ENCODE measurements around the gene DCAF12L1. TPM values are rescaled to one million over a fixed set of nuclear protein-coding genes. Genes with fewer than 3 reads are reported as not detected.

Gene DCAF12L1
- total RNA-seq, 1 experiment from 2014 or later, result 1.9 TPM

GRCh38 chrX:126551725-126552312 is 795 bp downstream of the DCAF12L1 start:
- no peak; the same call in 1 of the 2 replicates for ATAC-seq
- H3K4me3 Mint-ChIP-seq, result peak overlapping the region; percentile 54
- no peaks in the 10 kb centered on the region for H3K9me3 Mint-ChIP-seq
- peaks cover 30% of the 10 kb centered on the region for H3K27me3 Mint-ChIP-seq (ENCODE audit: low read depth)
- POLR2A ChIA-PET, result no interaction called here
- no peaks in the 10 kb centered on the region for H3K36me3 Mint-ChIP-seq
- no peak for TF ChIP-seq IRF1 (CRISPR knock-in tag; IDR thresholded peaks at IDR 0.05)
- TF ChIP-seq FOXP4 (CRISPR knock-in tag; IDR thresholded peaks at IDR 0.05), result no peak
- TF ChIP-seq ARID4B (CRISPR knock-in tag; IDR thresholded peaks at IDR 0.05; ENCODE audit: borderline replicate concordance), result no peak
- no peak for TF ChIP-seq MYBL2 (CRISPR knock-in tag; IDR thresholded peaks at IDR 0.05)
- H3K27ac Mint-ChIP-seq, result no peak overlapping the region
- CTCF ChIA-PET, result no interaction called here
- peak; percentile 11 for DNase-seq (ENCODE audit: low spot score)
- peaks cover 15% of the 10 kb centered on the region for H3K4me1 Mint-ChIP-seq

- ChIA-PET POLR2A (no interaction called here), CTCF (no interaction called here)
- Mint-ChIP-seq H3K4me1 (peaks cover 15% of the 10 kb centered on the region), H3K4me3 (no peak overlapping the region), H3K36me3 (no peaks in the 10 kb centered on the region), H3K27me3 (ENCODE audit: low read depth) (peaks cover 30% of the 10 kb centered on the region), H3K27ac (no peak overlapping the region), H3K9me3 (no peaks in the 10 kb centered on the region)
- ATAC-seq, result no peak
- DNase-seq (ENCODE audit: low spot score), result no peak
- TF ChIP-seq FOXP4 (CRISPR knock-in tag; IDR thresholded peaks at IDR 0.05) (no peak), ZNF232 (CRISPR knock-in tag; IDR thresholded peaks at IDR 0.05) (no peak), TEAD1 (CRISPR knock-in tag; IDR thresholded peaks at IDR 0.05) (no peak), JAZF1 (CRISPR knock-in tag; IDR thresholded peaks at IDR 0.05) (no peak), E2F5 (CRISPR knock-in tag; IDR thresholded peaks at IDR 0.05) (no peak), ZNF138 (CRISPR knock-in tag; conservative IDR thresholded peaks at IDR 0.05) (no peak), SP1 (CRISPR knock-in tag; conservative IDR thresholded peaks at IDR 0.05) (no peak), NFATC4 (CRISPR knock-in tag; IDR thresholded peaks at IDR 0.05) (no peak), ATF1 (CRISPR knock-in tag; IDR thresholded peaks at IDR 0.05) (no peak), ATF3 (CRISPR knock-in tag; conservative IDR thresholded peaks at IDR 0.05) (no peak), AFF4 (CRISPR knock-in tag; IDR thresholded peaks at IDR 0.05; ENCODE audit: borderline replicate concordance) (no peak), TEAD4 (CRISPR knock-in tag; IDR thresholded peaks at IDR 0.05) (no peak), ZBTB21 (CRISPR knock-in tag; IDR thresholded peaks at IDR 0.05; ENCODE audit: borderline replicate concordance) (no peak)
These were observed 1.3 kb downstream of the DCAF12L1 start for GRCh38 chrX:126551306-126551705.
